Measurements from ENCODE around the gene CADPS. TPM values are rescaled to one million over a fixed set of nuclear protein-coding genes. Genes with fewer than 3 reads are reported as not detected.
A peak's percentile ranks its signal among the peaks of the same experiment; 100 is the strongest.

CADPS gene
- total and polyA plus RNA-seq, 2 experiments from 2014 or later: 2.8 to 8.1 TPM

DNA sequence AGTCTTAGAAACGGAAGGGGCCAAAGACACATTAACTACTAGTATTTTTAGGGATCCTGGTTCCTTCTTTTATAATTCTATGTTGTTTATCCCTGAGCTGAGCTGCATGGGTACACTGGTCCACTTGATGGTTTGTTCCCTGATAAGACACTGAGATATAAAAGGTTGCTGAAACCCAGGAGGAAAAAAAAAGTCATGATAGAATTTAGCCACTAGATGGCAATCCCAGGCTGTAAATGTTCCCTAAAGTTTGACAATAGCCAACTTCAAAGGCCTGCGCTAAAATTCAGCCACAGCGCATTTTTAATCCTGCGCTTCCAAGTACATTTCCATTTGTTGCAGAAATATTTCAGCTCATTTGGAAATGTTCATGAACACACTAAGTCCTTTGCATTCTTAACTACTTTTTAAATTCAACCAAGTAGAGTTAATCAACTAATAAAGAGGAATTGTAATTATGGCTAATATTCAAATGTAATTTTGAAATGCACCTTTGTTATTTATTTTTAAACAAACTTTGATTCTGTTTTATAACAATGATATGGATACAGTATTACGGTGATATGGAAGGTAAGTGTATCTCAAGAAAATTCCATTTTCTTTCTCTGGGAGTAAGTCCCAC, 252.6 kb downstream of the CADPS start:
- H2AFZ ChIP-seq: no peak overlapping the region
- peak; percentile 77 for TF ChIP-seq CTCF (IDR thresholded peaks at IDR 0.05; ENCODE audit: poor library complexity)
- no peak for TF ChIP-seq EZH2phosphoT487 (IDR thresholded peaks at IDR 0.05; ENCODE audit: low read depth, severe bottlenecking, unreplicated experiment)
- no peak for TF ChIP-seq EZH2 (IDR thresholded peaks at IDR 0.05; ENCODE audit: borderline replicate concordance)
- H3K9me3 ChIP-seq (ENCODE audit: low read depth): no peaks in the 10 kb centered on the region
- H4K20me1 ChIP-seq (ENCODE audit: insufficient read depth, poor library complexity, severe bottlenecking): no peaks in the 10 kb centered on the region
- H3K36me3 ChIP-seq (replicated peaks; ENCODE audit: insufficient read depth, low read depth): no peaks in the 10 kb centered on the region
- no peak overlapping the region for H3K4me3 ChIP-seq
- peaks cover 8% of the 10 kb centered on the region for H3K27me3 ChIP-seq
- no peak overlapping the region for H3K27ac ChIP-seq
- H3K4me2 ChIP-seq: no peak overlapping the region
- H3K79me2 ChIP-seq: no peaks in the 10 kb centered on the region
- H3K4me1 ChIP-seq (ENCODE audit: insufficient read depth): no peaks in the 10 kb centered on the region
- no peaks in the 10 kb centered on the region for H3K9me2 ChIP-seq (replicated peaks; ENCODE audit: insufficient read depth)
- peak; percentile 62 for DNase-seq (ENCODE audit: low spot score)
- 42% methylated on average over 5 of the region's 5 CpGs for WGBS (ENCODE audit: low lambda C conversion rate, missing lambda C conversion rate)

- H3K27ac ChIP-seq: no peak overlapping the region
- no peaks in the 10 kb centered on the region for H3K79me2 ChIP-seq
- H2AFZ ChIP-seq: no peak overlapping the region
- H3K4me3 ChIP-seq: no peak overlapping the region
- no peaks in the 10 kb centered on the region for H3K36me3 ChIP-seq (replicated peaks; ENCODE audit: insufficient read depth, low read depth)
- no peak for DNase-seq (ENCODE audit: low spot score)
- no peaks in the 10 kb centered on the region for H3K9me2 ChIP-seq (replicated peaks; ENCODE audit: insufficient read depth)
- TF ChIP-seq EZH2phosphoT487 (IDR thresholded peaks at IDR 0.05; ENCODE audit: low read depth, severe bottlenecking, unreplicated experiment): no peak
- no peak for TF ChIP-seq EZH2 (IDR thresholded peaks at IDR 0.05; ENCODE audit: borderline replicate concordance)
- H3K4me1 ChIP-seq (ENCODE audit: insufficient read depth): no peaks in the 10 kb centered on the region
- 79% methylated on average over 6 of the region's 6 CpGs for WGBS (ENCODE audit: low lambda C conversion rate, missing lambda C conversion rate)
- H3K4me2 ChIP-seq: no peak overlapping the region
- H3K27me3 ChIP-seq: peaks cover 14% of the 10 kb centered on the region
- H3K9me3 ChIP-seq (ENCODE audit: low read depth): no peaks in the 10 kb centered on the region
- H4K20me1 ChIP-seq (ENCODE audit: insufficient read depth, poor library complexity, severe bottlenecking): no peaks in the 10 kb centered on the region
These were observed 253.3 kb downstream of the CADPS start for GRCh38 chr3:62621925-62622324.

- WGBS (ENCODE audit: low lambda C conversion rate, missing lambda C conversion rate): 86% methylated on average over 3 of the region's 3 CpGs
- H3K79me2 ChIP-seq: no peaks in the 10 kb centered on the region
- H3K27ac ChIP-seq: no peak overlapping the region
- H3K4me1 ChIP-seq (ENCODE audit: insufficient read depth): no peaks in the 10 kb centered on the region
- H3K27me3 ChIP-seq: peaks cover 20% of the 10 kb centered on the region
- no peaks in the 10 kb centered on the region for H4K20me1 ChIP-seq (ENCODE audit: insufficient read depth, poor library complexity, severe bottlenecking)
- no peak overlapping the region for H2AFZ ChIP-seq
- H3K4me3 ChIP-seq: no peak overlapping the region
- no peaks in the 10 kb centered on the region for H3K9me2 ChIP-seq (replicated peaks; ENCODE audit: insufficient read depth)
- H3K9me3 ChIP-seq (ENCODE audit: low read depth): no peaks in the 10 kb centered on the region
- DNase-seq (ENCODE audit: low spot score): no peak
- no peak overlapping the region for H3K4me2 ChIP-seq
- TF ChIP-seq EZH2 (IDR thresholded peaks at IDR 0.05; ENCODE audit: borderline replicate concordance) (no peak), CTCF (IDR thresholded peaks at IDR 0.05; ENCODE audit: poor library complexity) (no peak)
- H3K36me3 ChIP-seq (replicated peaks; ENCODE audit: insufficient read depth, low read depth): no peaks in the 10 kb centered on the region
These were observed 254.0 kb downstream of the CADPS start for GRCh38 chr3:62621176-62621575.

DNA sequence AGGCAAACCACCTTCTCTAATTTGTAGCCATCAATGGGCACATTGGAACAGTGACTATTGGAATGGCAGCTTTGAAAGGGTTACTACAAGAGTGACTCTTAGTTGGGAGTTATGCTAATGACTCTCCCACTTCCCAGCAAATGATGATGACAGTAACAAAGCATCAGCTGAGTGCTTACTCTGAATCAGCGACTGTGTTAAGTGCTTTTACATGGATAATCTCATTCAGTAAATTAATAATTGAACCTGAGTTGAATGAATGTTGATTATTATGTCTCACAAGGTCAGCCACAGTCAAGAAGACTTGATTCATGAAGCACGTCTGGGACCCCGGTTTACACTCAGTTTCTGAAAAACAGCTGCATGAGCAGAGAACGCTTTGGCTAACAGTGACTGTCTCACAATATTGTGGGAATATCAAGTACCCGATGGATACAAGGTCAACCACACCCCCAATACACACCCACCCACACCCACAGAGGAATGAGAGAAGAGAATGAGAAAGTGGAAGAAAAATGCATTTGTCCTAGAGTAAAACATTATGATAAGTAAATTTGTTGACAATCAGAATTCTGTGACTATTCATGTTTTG, 259.9 kb downstream of the CADPS start:
- H3K9me2 ChIP-seq (replicated peaks; ENCODE audit: insufficient read depth): no peaks in the 10 kb centered on the region
- no peaks in the 10 kb centered on the region for H3K36me3 ChIP-seq (replicated peaks; ENCODE audit: insufficient read depth, low read depth)
- no peak overlapping the region for H2AFZ ChIP-seq
- no peaks in the 10 kb centered on the region for H3K9me3 ChIP-seq (ENCODE audit: low read depth)
- no peaks in the 10 kb centered on the region for H3K4me1 ChIP-seq (ENCODE audit: insufficient read depth)
- no peak for TF ChIP-seq EZH2 (IDR thresholded peaks at IDR 0.05; ENCODE audit: borderline replicate concordance)
- no peak for TF ChIP-seq EZH2phosphoT487 (IDR thresholded peaks at IDR 0.05; ENCODE audit: low read depth, severe bottlenecking, unreplicated experiment)
- TF ChIP-seq CTCF (IDR thresholded peaks at IDR 0.05; ENCODE audit: poor library complexity): no peak
- no peak for DNase-seq (ENCODE audit: low spot score)
- H3K27me3 ChIP-seq: peaks cover 16% of the 10 kb centered on the region
- H3K27ac ChIP-seq: no peak overlapping the region
- H4K20me1 ChIP-seq (ENCODE audit: insufficient read depth, poor library complexity, severe bottlenecking): no peaks in the 10 kb centered on the region
- H3K79me2 ChIP-seq: no peaks in the 10 kb centered on the region
- H3K4me2 ChIP-seq: no peak overlapping the region
- H3K4me3 ChIP-seq: no peak overlapping the region
- 74% methylated on average over 5 of the region's 5 CpGs for WGBS (ENCODE audit: low lambda C conversion rate, missing lambda C conversion rate)

All from hepatocyte (in vitro differentiated cells).